ENCODE data around the gene ZNF423.

Gene ZNF423

GRCh38 chr16:49468611-49469310, 387.2 kb downstream of the ZNF423 start:
- no peak overlapping the region for H3K27ac ChIP-seq
- no peak overlapping the region for H3K4me3 ChIP-seq

- H3K27ac ChIP-seq: no peak overlapping the region
- no peak overlapping the region for H3K4me3 ChIP-seq
These were observed 388.2 kb downstream of the ZNF423 start for GRCh38 chr16:49467540-49468372.

GRCh38 chr16:49466881-49467280, 389.0 kb downstream of the ZNF423 start:
- no peak overlapping the region for H3K4me3 ChIP-seq
- no peak overlapping the region for H3K27ac ChIP-seq

- Histone ChIP-seq H3K27ac (no peak overlapping the region), H3K4me3 (no peak overlapping the region)
These were observed 389.4 kb downstream of the ZNF423 start for GRCh38 chr16:49466529-49466831.

GRCh38 chr16:49465661-49466528, 390.0 kb downstream of the ZNF423 start:
- H3K27ac ChIP-seq: no peak overlapping the region

GRCh38 chr16:49464877-49465504, 390.9 kb downstream of the ZNF423 start:
- Histone ChIP-seq H3K4me3 (no peak overlapping the region), H3K27ac (no peak overlapping the region)

More at GRCh38 chr16:49465661-49466528, 390.0 kb downstream of the ZNF423 start:
- no peak overlapping the region for H3K4me3 ChIP-seq

- H3K27ac ChIP-seq: peak overlapping the region in 5 of 21 experiments; percentile 2 to 74 (median 35)
- H3K4me3 ChIP-seq: no peak overlapping the region
These were observed 391.8 kb downstream of the ZNF423 start for GRCh38 chr16:49464093-49464492.

GRCh38 chr16:49463529-49463928, 392.4 kb downstream of the ZNF423 start:
- no peak overlapping the region for H3K4me3 ChIP-seq
- H3K27ac ChIP-seq: peak overlapping the region in 6 of 21 experiments; percentile 2 to 74 (median 26)

DNA sequence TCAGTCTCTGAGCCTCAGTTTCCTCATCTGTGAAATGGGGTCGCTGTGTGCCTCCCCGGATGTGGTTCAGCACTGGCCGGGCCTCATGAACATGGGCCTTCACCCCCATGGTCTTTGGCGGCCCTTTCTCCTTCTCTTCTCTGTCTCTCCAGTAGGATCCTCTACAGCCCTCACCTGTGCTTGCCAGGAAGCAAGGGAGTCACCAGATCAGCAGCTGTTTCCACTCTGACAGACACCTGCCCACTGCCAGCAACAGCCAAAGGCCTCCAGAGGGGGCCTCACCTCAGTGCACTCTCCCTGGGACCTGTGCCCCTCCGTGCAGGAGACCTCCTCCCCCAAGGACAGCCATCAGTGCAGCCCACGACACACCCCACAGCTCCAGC, 392.9 kb downstream of the ZNF423 start:
- H3K27ac ChIP-seq: peak overlapping the region in 4 of 21 experiments; percentile 10 to 74 (median 36)
- no peak overlapping the region for H3K4me3 ChIP-seq

DNA sequence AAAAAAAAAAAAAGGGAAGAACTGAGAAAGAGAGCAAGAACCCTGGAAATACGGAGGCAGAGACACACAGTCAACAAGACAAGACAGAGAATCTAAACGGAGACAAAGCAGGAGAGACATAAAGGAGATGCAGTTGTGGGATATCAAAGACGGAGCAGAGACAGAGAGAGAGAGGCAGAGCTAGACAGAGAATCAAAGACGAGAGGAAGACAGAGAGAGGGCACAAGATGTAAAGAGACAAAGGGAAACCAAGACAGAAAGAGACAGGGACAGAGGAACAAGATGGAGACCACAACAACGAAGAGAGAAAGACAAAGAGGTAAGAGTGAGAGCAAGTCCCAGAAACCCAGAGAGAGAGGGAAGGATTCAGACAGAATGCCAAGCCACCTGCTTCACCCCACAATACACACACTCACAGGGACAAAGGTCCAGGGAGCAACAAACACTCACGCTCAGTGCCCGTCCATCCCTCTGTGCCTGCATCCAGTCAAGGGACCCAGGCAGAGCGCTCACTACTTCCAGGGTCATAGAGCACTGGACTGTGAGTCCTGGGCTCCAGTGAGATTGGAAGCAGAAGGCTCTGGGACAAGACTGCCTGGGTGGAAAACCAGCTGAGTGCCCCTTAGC, 393.4 kb downstream of the ZNF423 start:
- peak overlapping the region in 1 of 21 experiments; percentile 10 for H3K27ac ChIP-seq
- no peak overlapping the region for H3K4me3 ChIP-seq

DNA sequence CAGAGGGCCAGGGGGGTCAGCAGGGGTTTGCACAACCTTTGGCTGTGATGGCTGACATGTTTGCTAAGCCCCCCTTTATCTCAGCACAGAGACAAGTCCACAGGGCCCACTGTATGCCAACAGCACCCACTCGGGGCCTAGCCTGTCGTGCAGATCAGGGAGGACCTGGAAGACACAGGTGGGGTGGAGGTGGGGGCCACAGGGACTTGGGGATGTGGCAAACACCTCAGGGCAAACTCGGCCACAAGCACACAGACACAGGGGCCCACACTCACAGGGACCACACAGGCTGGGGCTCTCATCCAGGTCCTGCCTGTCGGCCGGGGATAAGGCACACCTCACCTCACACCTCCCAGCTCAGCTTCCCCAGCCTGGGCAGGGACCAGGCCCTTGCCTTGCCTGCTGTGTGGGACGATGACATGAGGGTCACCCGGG, 394.4 kb downstream of the ZNF423 start:
- Histone ChIP-seq H3K27ac (no peak overlapping the region), H3K4me3 (no peak overlapping the region)

- no peak overlapping the region for H3K4me3 ChIP-seq
- H3K27ac ChIP-seq: no peak overlapping the region
These were observed 395.0 kb downstream of the ZNF423 start for GRCh38 chr16:49460786-49461470.

GRCh38 chr16:49459953-49460735, 395.8 kb downstream of the ZNF423 start:
- H3K4me3 ChIP-seq: no peak overlapping the region
- H3K27ac ChIP-seq: no peak overlapping the region

DNA sequence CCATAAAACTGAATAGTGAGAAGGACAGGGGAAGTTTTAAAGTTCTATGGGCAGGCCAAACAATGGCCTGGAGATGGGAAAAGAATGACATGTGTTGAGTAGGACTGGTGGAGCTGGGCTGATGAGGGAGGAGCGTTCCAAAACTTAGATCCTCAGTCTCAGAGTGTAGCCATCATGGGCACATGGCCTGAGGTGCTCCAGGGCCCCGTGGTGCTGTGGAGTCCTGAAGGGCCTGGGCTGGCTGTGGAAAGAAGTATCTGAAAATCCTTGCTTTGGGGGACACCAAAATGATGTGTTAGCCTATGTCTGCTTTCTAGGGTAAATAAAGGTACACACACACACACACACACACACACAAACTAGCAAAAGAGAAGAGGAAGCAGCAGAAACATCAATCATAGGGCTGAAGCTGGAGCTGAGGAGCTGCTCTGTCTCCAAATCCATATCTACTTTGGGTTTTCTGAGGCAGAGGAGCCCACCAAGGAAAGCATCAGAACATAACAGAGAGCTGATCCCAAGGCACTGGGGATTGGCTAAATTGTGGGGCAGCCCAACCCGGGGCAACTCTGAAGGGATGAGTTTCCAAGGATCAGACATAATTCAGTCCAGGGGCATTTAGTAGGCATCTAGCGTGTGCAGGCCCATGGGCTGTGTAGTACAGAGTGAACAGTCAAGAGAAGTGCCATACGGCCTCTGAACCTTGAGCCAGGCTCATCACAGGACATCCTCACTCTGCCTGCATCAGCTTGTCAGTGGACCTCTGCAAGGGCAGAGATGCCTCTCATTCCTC, 397.1 kb downstream of the ZNF423 start:
- Histone ChIP-seq H3K4me3 (no peak overlapping the region), H3K27ac (no peak overlapping the region)

GRCh38 chr16:49458243-49458642, 397.7 kb downstream of the ZNF423 start:
- Histone ChIP-seq H3K4me3 (no peak overlapping the region), H3K27ac (no peak overlapping the region)

GRCh38 chr16:49457196-49457595, 398.7 kb downstream of the ZNF423 start:
- Histone ChIP-seq H3K27ac (no peak overlapping the region), H3K4me3 (no peak overlapping the region)

DNA sequence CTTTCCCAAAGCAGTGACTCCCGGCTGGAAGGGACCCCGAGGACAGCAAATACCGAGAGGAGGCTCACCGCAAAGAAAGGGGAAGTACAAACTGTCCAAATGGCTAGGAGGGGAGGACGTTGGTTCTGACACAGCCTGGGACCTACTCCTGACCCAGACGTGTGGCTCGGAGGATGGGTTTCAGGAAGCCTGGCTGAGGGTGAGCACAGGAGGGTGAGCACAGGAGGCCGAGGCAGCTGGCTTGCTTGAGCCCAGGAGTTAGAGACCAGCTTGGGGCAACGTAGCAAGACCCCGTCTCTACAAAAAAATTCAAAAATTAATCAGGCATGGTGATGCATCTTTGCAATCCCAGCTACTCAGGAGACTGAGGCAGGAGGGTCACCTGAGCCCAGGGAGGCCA, 399.1 kb downstream of the ZNF423 start:
- Histone ChIP-seq H3K4me3 (no peak overlapping the region), H3K27ac (no peak overlapping the region)
